ENCODE measurements around the gene CCDC174. TPM values are rescaled to one million over a fixed set of nuclear protein-coding genes. Genes with fewer than 3 reads are reported as not detected.

Gene CCDC174
- total RNA-seq, 2 experiments from 2014 or later = 28.3 to 28.8 TPM

- H3K27me3 Mint-ChIP-seq = peaks cover 16% of the 10 kb centered on the region
- POLR2A ChIA-PET = interaction anchor here (1.1 kb wide), 1 partner anchor 11 kb away, joined by 3 read pairs; no protein-coding TSS in a partner anchor
- H3K36me3 Mint-ChIP-seq = no peaks in the 10 kb centered on the region
Observed at GRCh38 chr3:14631687-14632441, 19.7 kb upstream of the CCDC174 start.

GRCh38 chr3:14632442-14632930, 19.1 kb upstream of the CCDC174 start:
- Mint-ChIP-seq H3K27ac (no peak overlapping the region), H3K4me1 (no peaks in the 10 kb centered on the region), H3K27me3 (peaks cover 20% of the 10 kb centered on the region), H3K36me3 (no peaks in the 10 kb centered on the region), H3K9me3 (no peaks in the 10 kb centered on the region), H3K4me3 (no peak overlapping the region)
- DNase-seq (no peak), ATAC-seq (ENCODE audit: low read depth) (no peak)
- POLR2A ChIA-PET = interaction anchor here (1.1 kb wide), 1 partner anchor 10 kb away, joined by 3 read pairs; no protein-coding TSS in a partner anchor

More at GRCh38 chr3:14631687-14632441, 19.7 kb upstream of the CCDC174 start:
- no peak overlapping the region for H3K4me3 Mint-ChIP-seq
- ATAC-seq (ENCODE audit: low read depth) (no peak), DNase-seq (no peak)
- H3K27ac Mint-ChIP-seq = no peak overlapping the region
- no peaks in the 10 kb centered on the region for H3K4me1 Mint-ChIP-seq
- no peaks in the 10 kb centered on the region for H3K9me3 Mint-ChIP-seq

- H3K4me1 Mint-ChIP-seq = no peaks in the 10 kb centered on the region
- no peaks in the 10 kb centered on the region for H3K36me3 Mint-ChIP-seq
- no peak overlapping the region for H3K27ac Mint-ChIP-seq
- no peak overlapping the region for H3K4me3 Mint-ChIP-seq
- POLR2A ChIA-PET = no interaction called here
- no peaks in the 10 kb centered on the region for H3K9me3 Mint-ChIP-seq
- DNase-seq (no peak), ATAC-seq (ENCODE audit: low read depth) (no peak)
- peaks cover 24% of the 10 kb centered on the region for H3K27me3 Mint-ChIP-seq
Observed at GRCh38 chr3:14633417-14633816, 18.1 kb upstream of the CCDC174 start.

GRCh38 chr3:14633819-14634424, 17.6 kb upstream of the CCDC174 start:
- ATAC-seq (ENCODE audit: low read depth) = peak; percentile 71
- H3K36me3 Mint-ChIP-seq = no peaks in the 10 kb centered on the region
- H3K27ac Mint-ChIP-seq = no peak overlapping the region
- H3K4me1 Mint-ChIP-seq = no peaks in the 10 kb centered on the region
- peak; percentile 66 for DNase-seq
- POLR2A ChIA-PET = no interaction called here
- H3K9me3 Mint-ChIP-seq = no peaks in the 10 kb centered on the region
- H3K27me3 Mint-ChIP-seq = peaks cover 25% of the 10 kb centered on the region
- H3K4me3 Mint-ChIP-seq = no peak overlapping the region

GRCh38 chr3:14634763-14635400, 16.7 kb upstream of the CCDC174 start:
- no peaks in the 10 kb centered on the region for H3K9me3 Mint-ChIP-seq
- POLR2A ChIA-PET = no interaction called here
- DNase-seq (no peak), ATAC-seq (ENCODE audit: low read depth) (no peak)
- H3K27me3 Mint-ChIP-seq = peaks cover 25% of the 10 kb centered on the region
- no peaks in the 10 kb centered on the region for H3K36me3 Mint-ChIP-seq
- no peak overlapping the region for H3K27ac Mint-ChIP-seq
- no peak overlapping the region for H3K4me3 Mint-ChIP-seq
- H3K4me1 Mint-ChIP-seq = no peaks in the 10 kb centered on the region

- DNase-seq = no peak
- POLR2A ChIA-PET = no interaction called here
- peaks cover 26% of the 10 kb centered on the region for H3K27me3 Mint-ChIP-seq
- H3K4me3 Mint-ChIP-seq = no peak overlapping the region
- no peak overlapping the region for H3K27ac Mint-ChIP-seq
- no peaks in the 10 kb centered on the region for H3K4me1 Mint-ChIP-seq
- H3K9me3 Mint-ChIP-seq = no peaks in the 10 kb centered on the region
- no peak for ATAC-seq (ENCODE audit: low read depth)
- no peaks in the 10 kb centered on the region for H3K36me3 Mint-ChIP-seq
Observed at GRCh38 chr3:14636496-14637087, 15.0 kb upstream of the CCDC174 start.

GRCh38 chr3:14640157-14640562, 11.4 kb upstream of the CCDC174 start:
- H3K27ac Mint-ChIP-seq = no peak overlapping the region
- no peak for DNase-seq
- ATAC-seq (ENCODE audit: low read depth) = no peak
- no peaks in the 10 kb centered on the region for H3K4me1 Mint-ChIP-seq
- no peaks in the 10 kb centered on the region for H3K9me3 Mint-ChIP-seq
- no peak overlapping the region for H3K4me3 Mint-ChIP-seq
- H3K36me3 Mint-ChIP-seq = no peaks in the 10 kb centered on the region
- POLR2A ChIA-PET = no interaction called here
- H3K27me3 Mint-ChIP-seq = peaks cover 21% of the 10 kb centered on the region

- DNase-seq = no peak
- POLR2A ChIA-PET = no interaction called here
- Mint-ChIP-seq H3K4me3 (no peak overlapping the region), H3K36me3 (no peaks in the 10 kb centered on the region), H3K27ac (no peak overlapping the region), H3K9me3 (no peaks in the 10 kb centered on the region), H3K27me3 (peaks cover 21% of the 10 kb centered on the region), H3K4me1 (no peaks in the 10 kb centered on the region)
- no peak for ATAC-seq (ENCODE audit: low read depth)
Observed at GRCh38 chr3:14640734-14641133, 10.8 kb upstream of the CCDC174 start.

- Mint-ChIP-seq H3K36me3 (no peaks in the 10 kb centered on the region), H3K9me3 (no peaks in the 10 kb centered on the region), H3K27me3 (peaks cover 18% of the 10 kb centered on the region), H3K4me3 (no peak overlapping the region), H3K27ac (no peak overlapping the region), H3K4me1 (peaks cover 6% of the 10 kb centered on the region)
- DNase-seq (no peak), ATAC-seq (ENCODE audit: low read depth) (no peak)
- POLR2A ChIA-PET = no interaction called here
Observed at GRCh38 chr3:14641346-14641745, 10.2 kb upstream of the CCDC174 start.

GRCh38 chr3:14645453-14645852, 6.1 kb upstream of the CCDC174 start:
- DNase-seq = no peak
- H3K9me3 Mint-ChIP-seq = no peaks in the 10 kb centered on the region
- POLR2A ChIA-PET = no interaction called here
- peaks cover 23% of the 10 kb centered on the region for H3K4me1 Mint-ChIP-seq
- ATAC-seq (ENCODE audit: low read depth) = no peak
- no peaks in the 10 kb centered on the region for H3K36me3 Mint-ChIP-seq
- peaks cover 2% of the 10 kb centered on the region for H3K27me3 Mint-ChIP-seq
- H3K27ac Mint-ChIP-seq = no peak overlapping the region
- H3K4me3 Mint-ChIP-seq = no peak overlapping the region

GRCh38 chr3:14646131-14646573, 5.4 kb upstream of the CCDC174 start:
- Mint-ChIP-seq H3K27me3 (peaks cover 2% of the 10 kb centered on the region), H3K4me3 (no peak overlapping the region), H3K9me3 (no peaks in the 10 kb centered on the region), H3K27ac (no peak overlapping the region), H3K36me3 (no peaks in the 10 kb centered on the region), H3K4me1 (peaks cover 25% of the 10 kb centered on the region)
- ATAC-seq (ENCODE audit: low read depth) = peak; percentile 14
- POLR2A ChIA-PET = no interaction called here
- DNase-seq = no peak

- H3K36me3 Mint-ChIP-seq = no peaks in the 10 kb centered on the region
- DNase-seq (no peak), ATAC-seq (ENCODE audit: low read depth) (no peak)
- peaks cover 25% of the 10 kb centered on the region for H3K4me1 Mint-ChIP-seq
- H3K27me3 Mint-ChIP-seq = peaks cover 2% of the 10 kb centered on the region
- no peak overlapping the region for H3K4me3 Mint-ChIP-seq
- no peak overlapping the region for H3K27ac Mint-ChIP-seq
- no peaks in the 10 kb centered on the region for H3K9me3 Mint-ChIP-seq
- POLR2A ChIA-PET = interaction anchor here (1.5 kb wide), 1 partner anchor 468 kb away, joined by 4 read pairs; the partner anchor contains the start of genes LSM3 and XPC
Observed at GRCh38 chr3:14646589-14647413, 4.8 kb upstream of the CCDC174 start.
